Stimulated activated CD4-positive, alpha-beta T cell treated with anti-CD3 and anti-CD28 coated beads, Interleukin-1b, Interleukin-23, amount 100 ng/mL, for 4 hours (primary cell): ENCODE measurements around the gene SEZ6.

ENCODE experiments used
- DNase-seq, 2 donors: peaks; one replicate each; pipeline ENCODE4 v3.0.0-alpha.2; 2020; ENCODE audit warnings: low read depth in 2 of 2

The SEZ6 gene

GRCh38 chr17:29005936-29006511 lies at the start of gene SEZ6:
TSS of gene SEZ6 (minus strand) at chr17:29006033. CDS start at chr17:29005869, 164 bp downstream.
- peak; percentile 36 to 70 for DNase-seq

GRCh38 chr17:29054835-29055234 lies 49.0 kb upstream of the SEZ6 start:
- DNase-seq, result no peak

GRCh38 chr17:29051731-29052130 lies 45.9 kb upstream of the SEZ6 start:
- no peak for DNase-seq

- no peak for DNase-seq
Observed at GRCh38 chr17:29051194-29051593, 45.4 kb upstream of the SEZ6 start.

GRCh38 chr17:29050176-29050575 lies 44.3 kb upstream of the SEZ6 start:
- no peak for DNase-seq

- no peak for DNase-seq
Observed at GRCh38 chr17:29049541-29050145, 43.8 kb upstream of the SEZ6 start.

- no peak for DNase-seq
Observed at GRCh38 chr17:29048440-29049368, 42.9 kb upstream of the SEZ6 start.

GRCh38 chr17:29046473-29046839 lies 40.6 kb upstream of the SEZ6 start:
- no peak for DNase-seq

GRCh38 chr17:29045734-29046472 lies 40.1 kb upstream of the SEZ6 start:
- DNase-seq, result no peak

- no peak for DNase-seq
Observed at GRCh38 chr17:29045026-29045425, 39.2 kb upstream of the SEZ6 start.

GRCh38 chr17:29043539-29044145 lies 37.8 kb upstream of the SEZ6 start:
- DNase-seq, result no peak

GRCh38 chr17:29042679-29043538 lies 37.1 kb upstream of the SEZ6 start, which contains the start of gene PIPOX:
TSS of gene PIPOX (plus strand) at chr17:29043141. CDS start at chr17:29043226, 85 bp downstream.
- DNase-seq, result no peak

- DNase-seq, result no peak
Observed at GRCh38 chr17:29042026-29042678, 36.3 kb upstream of the SEZ6 start.

GRCh38 chr17:29041571-29041970 lies 35.7 kb upstream of the SEZ6 start:
- DNase-seq, result no peak

- no peak for DNase-seq
Observed at GRCh38 chr17:29041091-29041490, 35.3 kb upstream of the SEZ6 start.

- DNase-seq, result no peak
Observed at GRCh38 chr17:29039764-29040598, 34.1 kb upstream of the SEZ6 start.

GRCh38 chr17:29038085-29038795 lies 32.4 kb upstream of the SEZ6 start:
- DNase-seq, result no peak

- no peak for DNase-seq
Observed at GRCh38 chr17:29037739-29038084, 31.9 kb upstream of the SEZ6 start.

- no peak for DNase-seq
Observed at GRCh38 chr17:29036584-29036983, 30.8 kb upstream of the SEZ6 start.
